HepG2 (cell line): ENCODE measurements around the gene DPP8. TPM values are rescaled to one million over a fixed set of nuclear protein-coding genes. Genes with fewer than 3 reads are reported as not detected.
"Not testable (repeated sequence)": the region's sequence is repeated elsewhere in the genome, so short reads cannot be mapped to it uniquely, and the experiment has no call there.

Experiments used
- ATAC-seq: fragments of 200-7000 bp; cut with Tn5 transposase; 3 replicates; pipeline ENCODE4 v1.9.1; 2020; ENCODE audit warnings: mild to moderate bottlenecking, moderate library complexity
- BruUV-seq: library from RNA; stranded (reverse); fragments of 400-500 nt; replicated peaks from 2 replicates; lab custom pipeline; 2021; lab: Mats Ljungman, UMichigan
- CTCF ChIA-PET: fragments of 300-600 bp; formaldehyde crosslinking; extraction: SDS; loops from one replicate; lab custom pipeline; 2021; ENCODE audit warnings: low total read pairs, inconsistent platforms, low intra/inter-chr PET ratio; lab: Yijun Ruan, JAX
- POLR2A ChIA-PET: fragments of 350-600 bp; sonication (Branson Sonifier 250); formaldehyde crosslinking; loops from one replicate; lab custom pipeline; 2020; ENCODE audit warnings: antibody characterized with exemption, inconsistent platforms; lab: Yijun Ruan, JAX
- DNase-seq: peaks from one replicate; pipeline ENCODE4 v3.0.0-alpha.2; 2015; ENCODE audit warnings: low spot score
- FAIRE-seq: peaks from 3 replicates; lab custom pipeline; 2011; peaks lifted over from hg19 to GRCh38; lab: Jason Lieb, UNC
- H2AFZ ChIP-seq: one replicate; pipeline ENCODE4 v1.6.1; 2011; ENCODE audit warnings: low read length, inconsistent platforms
- H3K27ac ChIP-seq: fragments of 300-600 bp; 3 replicates; pipeline ENCODE4 v1.8.0; 2011; ENCODE audit warnings: mixed run types, mild to moderate bottlenecking, mixed read lengths, low read length, inconsistent platforms; ENCODE audit not compliant: insufficient read depth; ENCODE audit errors: extremely low read length
- H3K27me3 ChIP-seq, 2 experiments: fragments of 200-600 bp in 1 of 2; 2 replicates in 1 of 2; 3 replicates in 1 of 2; pipeline versions ENCODE4 v1.6.0 to v1.8.0; 2011; ENCODE audit warnings: low read length in 2 of 2, mild to moderate bottlenecking in 2 of 2, moderate library complexity in 2 of 2, inconsistent platforms in 1 of 2; ENCODE audit not compliant: insufficient read depth in 2 of 2, control insufficient read depth in 1 of 2
- H3K36me3 ChIP-seq, 2 experiments: fragments of 200-600 bp in 1 of 2; replicated peaks in 1 of 2; 2 replicates in 1 of 2; 3 replicates in 1 of 2; pipeline versions ENCODE4 v1.5.1 to v1.8.0; 2011; ENCODE audit warnings: low read length in 2 of 2, inconsistent platforms in 1 of 2; ENCODE audit not compliant: insufficient read depth in 2 of 2, control insufficient read depth in 1 of 2
- H3K4me1 ChIP-seq: 2 replicates; pipeline ENCODE4 v1.5.1; 2012; ENCODE audit warnings: low read length, inconsistent platforms; ENCODE audit not compliant: insufficient read depth
- H3K4me2 ChIP-seq: 2 replicates; pipeline ENCODE4 v1.6.0; 2011; ENCODE audit warnings: low read depth, low read length, inconsistent platforms
- H3K4me3 ChIP-seq, 3 experiments: fragments of 200-600 bp in 1 of 3; sonication (generic), shearing (Covaris generic) in 1 of 3; replicated peaks in 1 of 3; 2 replicates each; pipeline ENCODE4 v1.5.1; 2011 to 2016; ENCODE audit warnings: low read length in 3 of 3, inconsistent platforms in 2 of 3, low read depth in 2 of 3, mild to moderate bottlenecking in 2 of 3, control low read depth in 1 of 3, mixed read lengths in 1 of 3; ENCODE audit not compliant: insufficient read depth in 1 of 3
- H3K79me2 ChIP-seq: one replicate; pipeline ENCODE4 v1.6.1; 2011; ENCODE audit warnings: low read length, inconsistent platforms; ENCODE audit not compliant: insufficient read depth
- H3K9ac ChIP-seq: 2 replicates; pipeline ENCODE4 v1.6.0; 2011; ENCODE audit warnings: mild to moderate bottlenecking, low read depth, low read length, inconsistent platforms; ENCODE audit not compliant: insufficient read depth
- H3K9me3 ChIP-seq: 2 replicates; pipeline ENCODE4 v1.5.1; 2012; ENCODE audit warnings: mild to moderate bottlenecking, low read length
- H4K20me1 ChIP-seq: 2 replicates; pipeline ENCODE4 v1.6.0; 2011; ENCODE audit warnings: inconsistent platforms, mild to moderate bottlenecking, low read length, moderate library complexity; ENCODE audit not compliant: insufficient read depth
- HNRNPK ChIP-seq: fragments of 200-400 bp; formaldehyde crosslinking; IDR thresholded peaks from 2 replicates; pipeline ENCODE4 v1.6.1; 2018; ENCODE audit warnings: low read length, low read depth, moderate library complexity, mild to moderate bottlenecking; ENCODE audit not compliant: poor library complexity, severe bottlenecking
- SSRP1 ChIP-seq: IDR thresholded peaks from 2 replicates; pipeline ENCODE4 v1.6.1; 2016; ENCODE audit warnings: control low read depth
- ZNF780A ChIP-seq: sonication (generic); formaldehyde crosslinking; IDR thresholded peaks from 2 replicates; pipeline ENCODE4 v1.8.0; 2022; ENCODE audit warnings: mild to moderate bottlenecking, missing genetic modification reagents, moderate library complexity
- WGBS: methylation state at CpG from one replicate; pipeline ENCODE4 v1.1.6; 2017; ENCODE audit warnings: low lambda C conversion rate; 5-methylcytosine and 5-hydroxymethylcytosine counted together
- in situ Hi-C: cut with HindIII; loops from 2 replicates; pipeline ENCODE4 v1.10.0; 2017; ENCODE audit warnings: low pct_unique_long_range_greater_than_20kb; ENCODE audit not compliant: extremely low pct_ligation_motif_present
- intact Hi-C: fragments of 100-400 bp; cut with micrococcal nuclease; formaldehyde crosslinking; loops from one replicate; pipeline ENCODE4 v1.10.0; 2022; ENCODE audit not compliant: unreplicated experiment
- polyA plus RNA-seq, 8 experiments: library from polyadenylated mRNA; depleted of rRNA in 3 of 8; stranded (reverse) in 7 of 8; unstranded in 1 of 8; fragments of >200 nt; fragmentation: Illumina TruSeq in 4 of 8; extraction: Trizol in 4 of 8; gene quantifications; 2 replicates each; pipeline versions ENCODE4 v1.2.1 to v1.2.3, GENCODE V29; 2011 to 2016; ENCODE audit warnings: low read depth in 4 of 8, missing spikeins in 1 of 8, mixed read lengths in 1 of 8; ENCODE audit not compliant: insufficient read depth in 1 of 8
- total RNA-seq, 5 experiments: library from RNA; depleted of rRNA; stranded (reverse); fragments of >200 nt; fragmentation: Illumina TruSeq; extraction: Trizol; gene quantifications; 2 replicates each; pipeline ENCODE4 v1.2.3, GENCODE V29; 2016; ENCODE audit warnings: low read depth in 1 of 5
- TF ChIP-seq, protein P1 (sequence below): IDR thresholded peaks from 2 replicates; pipeline ENCODE4 v1.6.1; 2016; ENCODE audit warnings: low read depth
- TF ChIP-seq, protein P2 (sequence below): sonication (generic); formaldehyde crosslinking; IDR thresholded peaks from 2 replicates; pipeline ENCODE4 v1.4.0; 2020; ENCODE audit warnings: mild to moderate bottlenecking, missing genetic modification reagents
- TF ChIP-seq, protein P3 (sequence below): sonication (generic); formaldehyde crosslinking; IDR thresholded peaks from 2 replicates; pipeline ENCODE4 v1.8.0; 2022; ENCODE audit warnings: missing genetic modification reagents, mild to moderate bottlenecking, borderline replicate concordance

Gene DPP8
- total and polyA plus RNA-seq, 2 of the 13 experiments (the other 11 are each of a cell fraction or from before 2014, with no cell fraction given), result 18.0 to 26.3 TPM

DNA sequence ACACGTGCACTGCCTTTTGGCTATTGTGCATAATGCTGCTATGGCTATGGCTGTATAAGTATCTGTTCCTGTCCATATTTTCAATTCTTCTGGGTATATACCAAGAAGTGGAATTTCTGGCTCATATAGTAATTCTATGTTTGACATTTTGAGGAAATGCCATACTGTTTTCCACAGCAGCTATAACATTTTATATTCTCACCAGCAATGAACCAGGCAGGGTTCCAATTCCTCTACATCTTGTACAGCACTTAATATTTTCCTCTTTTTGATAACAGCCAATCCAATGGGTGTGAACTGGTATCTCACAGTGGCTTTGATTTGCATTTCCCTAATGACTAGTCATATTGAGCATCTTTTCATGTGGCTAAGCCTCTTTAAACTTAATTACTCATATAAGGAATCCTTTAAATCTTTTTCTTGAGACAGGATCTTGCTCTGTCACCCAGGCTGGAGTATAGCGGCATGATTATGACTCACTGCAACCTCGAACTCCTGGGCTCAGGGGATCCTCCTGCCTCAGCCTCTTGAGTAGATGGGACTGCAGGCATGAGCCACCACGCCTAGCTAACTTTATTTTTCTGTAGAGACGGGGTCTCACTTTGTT is 56.6 kb downstream of the DPP8 start (continued):
- TF ChIP-seq, protein P1, sequence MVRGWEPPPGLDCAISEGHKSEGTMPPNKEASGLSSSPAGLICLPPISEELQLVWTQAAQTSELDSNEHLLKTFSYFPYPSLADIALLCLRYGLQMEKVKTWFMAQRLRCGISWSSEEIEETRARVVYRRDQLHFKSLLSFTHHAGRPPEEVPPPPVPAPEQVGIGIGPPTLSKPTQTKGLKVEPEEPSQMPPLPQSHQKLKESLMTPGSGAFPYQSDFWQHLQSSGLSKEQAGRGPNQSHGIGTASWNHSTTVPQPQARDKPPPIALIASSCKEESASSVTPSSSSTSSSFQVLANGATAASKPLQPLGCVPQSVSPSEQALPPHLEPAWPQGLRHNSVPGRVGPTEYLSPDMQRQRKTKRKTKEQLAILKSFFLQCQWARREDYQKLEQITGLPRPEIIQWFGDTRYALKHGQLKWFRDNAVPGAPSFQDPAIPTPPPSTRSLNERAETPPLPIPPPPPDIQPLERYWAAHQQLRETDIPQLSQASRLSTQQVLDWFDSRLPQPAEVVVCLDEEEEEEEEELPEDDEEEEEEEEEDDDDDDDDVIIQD, result no peak
- TF ChIP-seq, protein P2, sequence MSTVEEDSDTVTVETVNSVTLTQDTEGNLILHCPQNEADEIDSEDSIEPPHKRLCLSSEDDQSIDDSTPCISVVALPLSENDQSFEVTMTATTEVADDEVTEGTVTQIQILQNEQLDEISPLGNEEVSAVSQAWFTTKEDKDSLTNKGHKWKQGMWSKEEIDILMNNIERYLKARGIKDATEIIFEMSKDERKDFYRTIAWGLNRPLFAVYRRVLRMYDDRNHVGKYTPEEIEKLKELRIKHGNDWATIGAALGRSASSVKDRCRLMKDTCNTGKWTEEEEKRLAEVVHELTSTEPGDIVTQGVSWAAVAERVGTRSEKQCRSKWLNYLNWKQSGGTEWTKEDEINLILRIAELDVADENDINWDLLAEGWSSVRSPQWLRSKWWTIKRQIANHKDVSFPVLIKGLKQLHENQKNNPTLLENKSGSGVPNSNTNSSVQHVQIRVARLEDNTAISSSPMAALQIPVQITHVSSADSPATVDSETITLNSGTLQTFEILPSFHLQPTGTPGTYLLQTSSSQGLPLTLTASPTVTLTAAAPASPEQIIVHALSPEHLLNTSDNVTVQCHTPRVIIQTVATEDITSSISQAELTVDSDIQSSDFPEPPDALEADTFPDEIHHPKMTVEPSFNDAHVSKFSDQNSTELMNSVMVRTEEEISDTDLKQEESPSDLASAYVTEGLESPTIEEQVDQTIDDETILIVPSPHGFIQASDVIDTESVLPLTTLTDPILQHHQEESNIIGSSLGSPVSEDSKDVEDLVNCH (CRISPR knock-in tag), result no peak
- TF ChIP-seq, protein P3, sequence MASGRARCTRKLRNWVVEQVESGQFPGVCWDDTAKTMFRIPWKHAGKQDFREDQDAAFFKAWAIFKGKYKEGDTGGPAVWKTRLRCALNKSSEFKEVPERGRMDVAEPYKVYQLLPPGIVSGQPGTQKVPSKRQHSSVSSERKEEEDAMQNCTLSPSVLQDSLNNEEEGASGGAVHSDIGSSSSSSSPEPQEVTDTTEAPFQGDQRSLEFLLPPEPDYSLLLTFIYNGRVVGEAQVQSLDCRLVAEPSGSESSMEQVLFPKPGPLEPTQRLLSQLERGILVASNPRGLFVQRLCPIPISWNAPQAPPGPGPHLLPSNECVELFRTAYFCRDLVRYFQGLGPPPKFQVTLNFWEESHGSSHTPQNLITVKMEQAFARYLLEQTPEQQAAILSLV (CRISPR knock-in tag), result no peak
- TF ChIP-seq SSRP1 (no peak), ZNF780A (CRISPR knock-in tag) (no peak), HNRNPK (no peak)

DNA sequence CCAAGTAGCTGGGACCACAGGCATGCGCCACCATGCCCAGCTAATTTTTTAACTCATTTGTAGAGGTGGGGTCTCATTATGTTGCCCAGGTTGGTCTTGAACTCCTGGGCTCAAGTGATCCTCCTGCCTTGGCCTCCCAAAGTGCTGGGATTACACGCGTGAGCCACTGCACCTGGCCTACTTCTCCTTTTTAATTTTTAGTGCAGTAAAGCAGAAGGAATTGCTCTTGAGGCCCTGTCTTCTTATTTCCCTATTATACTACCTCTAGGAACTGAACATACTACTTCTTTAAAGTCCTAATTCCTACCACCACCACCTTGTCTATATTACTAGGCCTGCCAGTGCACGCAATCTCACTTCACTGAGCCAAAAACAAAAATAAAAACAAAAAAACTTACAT is 62.2 kb downstream of the DPP8 start:
- whole genome bisulfite sequencing, result 99% methylated on average over 4 of the region's 4 CpGs
- FAIRE-seq, CTCF ChIA-PET, POLR2A ChIA-PET, H4K20me1 ChIP-seq, H2AFZ ChIP-seq, intact Hi-C loops, DNase-seq, H3K79me2 ChIP-seq, ATAC-seq, H3K9me3 ChIP-seq, H3K4me1 ChIP-seq, H3K27me3 ChIP-seq, H3K27ac ChIP-seq, in situ Hi-C loops, BruUV-seq, H3K9ac ChIP-seq, H3K4me2 ChIP-seq, H3K4me3 ChIP-seq: not testable (repeated sequence)
- H3K36me3 ChIP-seq, result peaks cover 13 to 67% of the 10 kb centered on the region in 2 experiments; a peak in 4 of 5 replicates
